Tibial nerve (tissue), 4 donors: ENCODE measurements around the gene COX14. TPM values are rescaled to one million over a fixed set of nuclear protein-coding genes. Genes with fewer than 3 reads are reported as not detected.
"Not testable (repeated sequence)": the region's sequence is repeated elsewhere in the genome, so short reads cannot be mapped to it uniquely, and the experiment has no call there.

Experiments
- DNase-seq, 2 donors: peaks; one replicate each; pipeline ENCODE4 v3.0.0-alpha.2; 2019; ENCODE audit warnings: low spot score in 2 of 2
- H3K27ac ChIP-seq, 4 donors: fragments of 200-600 bp; sonication (generic) in 3 of 4; one replicate each; pipeline ENCODE4 v1.5.1; 2017 to 2019; ENCODE audit warnings: mild to moderate bottlenecking in 1 of 4
- H3K27me3 ChIP-seq, 2 donors: fragments of 200-600 bp; sonication (generic) in 1 of 2; one replicate each; pipeline versions ENCODE4 v1.5.1 to v1.6.0; 2017 to 2019
- H3K36me3 ChIP-seq, 3 donors: fragments of 200-600 bp; sonication (generic); one replicate each; pipeline ENCODE4 v1.5.1; 2018 to 2019
- H3K4me1 ChIP-seq, 4 donors: fragments of 200-600 bp; sonication (generic) in 3 of 4; one replicate each; pipeline ENCODE4 v1.5.1; 2017 to 2019
- H3K4me3 ChIP-seq, 4 donors: fragments of 200-600 bp; sonication (generic) in 3 of 4; one replicate each; pipeline ENCODE4 v1.5.1; 2017 to 2019; ENCODE audit warnings: mild to moderate bottlenecking in 1 of 4, moderate library complexity in 1 of 4
- H3K9me3 ChIP-seq, 4 donors: fragments of 200-600 bp; sonication (generic) in 3 of 4; one replicate each; pipeline ENCODE4 v1.5.1; 2017 to 2019
- EP300 ChIP-seq, 2 donors: sonication (generic); formaldehyde crosslinking; IDR thresholded peaks; one replicate each; pipeline ENCODE4 v1.6.1; 2017; ENCODE audit warnings: antibody characterized with exemption in 2 of 2, mild to moderate bottlenecking in 1 of 2
- POLR2A ChIP-seq, 2 donors: fragments of 450-650 bp; IDR thresholded peaks; one replicate each; pipeline ENCODE4 v1.6.1; 2017; ENCODE audit warnings: antibody characterized with exemption in 2 of 2, mild to moderate bottlenecking in 2 of 2, moderate library complexity in 2 of 2
- WGBS, 2 donors: methylation state at CpG; one replicate each; pipeline ENCODE4 v1.1.5; 2018; 5-methylcytosine and 5-hydroxymethylcytosine counted together
- total RNA-seq, 4 donors: library from RNA; depleted of rRNA; stranded (reverse); fragments of >200 nt; gene quantifications; one replicate each; pipeline ENCODE4 v1.1.0, GENCODE V29; 2016
- TF ChIP-seq, protein P1 (sequence below), 5 experiments: fragments of 200-600 bp in 3 of 5; fragments of 450-650 bp in 2 of 5; sonication (generic) in 3 of 5; IDR thresholded peaks; one replicate each; pipeline ENCODE4 v1.5.1; 2016 to 2019; ENCODE audit warnings: antibody characterized with exemption in 5 of 5, mild to moderate bottlenecking in 3 of 5, moderate library complexity in 2 of 5

Gene COX14
- total RNA-seq, 4 donors from 2014 or later, result 35.8 to 91.5 (median 55.2) TPM

DNA sequence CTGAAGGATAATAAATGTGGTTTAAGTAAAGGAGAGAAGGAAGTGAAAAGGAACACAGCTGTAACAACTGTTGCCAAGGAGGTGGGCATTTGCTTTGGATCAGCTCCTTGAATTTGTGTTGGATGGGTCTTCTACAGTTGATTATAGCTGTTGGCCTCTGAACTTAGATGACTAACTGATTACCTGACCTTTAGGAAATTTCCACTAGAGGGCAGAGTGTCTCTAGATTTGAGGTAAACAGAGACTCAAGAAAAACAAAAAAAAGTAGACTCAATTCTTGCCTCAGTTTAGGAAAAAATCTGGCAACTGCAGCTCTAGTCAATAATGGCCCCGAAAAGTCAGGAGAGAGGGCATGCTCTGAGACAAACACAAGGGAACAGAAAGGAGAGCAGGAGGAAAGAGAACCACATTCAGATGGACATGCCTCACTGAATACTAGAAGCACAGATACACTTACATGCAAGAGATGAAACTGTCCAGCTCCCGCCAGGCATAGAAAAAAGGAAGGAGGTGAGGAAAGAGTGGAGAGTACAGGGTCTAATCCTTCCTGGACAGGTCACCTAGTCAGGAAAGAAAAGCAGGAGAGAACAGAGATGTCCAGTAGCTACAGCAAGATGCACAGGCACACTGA is 20.6 kb downstream of the COX14 start:
- DNase-seq, result peak in 1 of 2 donors; percentile 28
- H3K9me3 ChIP-seq, result no peaks in the 10 kb centered on the region
- peaks cover 0 to 84% (median 17%) of the 10 kb centered on the region in 3 donors for H3K36me3 ChIP-seq
- H3K4me1 ChIP-seq, result peaks cover 0 to 42% (median 2%) of the 10 kb centered on the region in 4 donors
- peak overlapping the region in 2 of 4 donors; percentile 11 to 23 for H3K27ac ChIP-seq
- H3K4me3 ChIP-seq, result no peak overlapping the region
- TF ChIP-seq EP300 (IDR thresholded peaks at IDR 0.05), result no peak
- TF ChIP-seq, protein P1, sequence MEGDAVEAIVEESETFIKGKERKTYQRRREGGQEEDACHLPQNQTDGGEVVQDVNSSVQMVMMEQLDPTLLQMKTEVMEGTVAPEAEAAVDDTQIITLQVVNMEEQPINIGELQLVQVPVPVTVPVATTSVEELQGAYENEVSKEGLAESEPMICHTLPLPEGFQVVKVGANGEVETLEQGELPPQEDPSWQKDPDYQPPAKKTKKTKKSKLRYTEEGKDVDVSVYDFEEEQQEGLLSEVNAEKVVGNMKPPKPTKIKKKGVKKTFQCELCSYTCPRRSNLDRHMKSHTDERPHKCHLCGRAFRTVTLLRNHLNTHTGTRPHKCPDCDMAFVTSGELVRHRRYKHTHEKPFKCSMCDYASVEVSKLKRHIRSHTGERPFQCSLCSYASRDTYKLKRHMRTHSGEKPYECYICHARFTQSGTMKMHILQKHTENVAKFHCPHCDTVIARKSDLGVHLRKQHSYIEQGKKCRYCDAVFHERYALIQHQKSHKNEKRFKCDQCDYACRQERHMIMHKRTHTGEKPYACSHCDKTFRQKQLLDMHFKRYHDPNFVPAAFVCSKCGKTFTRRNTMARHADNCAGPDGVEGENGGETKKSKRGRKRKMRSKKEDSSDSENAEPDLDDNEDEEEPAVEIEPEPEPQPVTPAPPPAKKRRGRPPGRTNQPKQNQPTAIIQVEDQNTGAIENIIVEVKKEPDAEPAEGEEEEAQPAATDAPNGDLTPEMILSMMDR (IDR thresholded peaks at IDR 0.05), result peak in 3 of 5 experiments; percentile 28 to 54 (median 49)
- WGBS, 2 donors, result 31 to 65% methylated on average over 2 of the region's 2 CpGs
- no peaks in the 10 kb centered on the region for H3K27me3 ChIP-seq

- DNase-seq, result no peak
- TF ChIP-seq EP300 (IDR thresholded peaks at IDR 0.05) (no peak), POLR2A (IDR thresholded peaks at IDR 0.05) (no peak)
- TF ChIP-seq, protein P1 (IDR thresholded peaks at IDR 0.05), result no peak
- WGBS, 2 donors, result 89 to 95% methylated on average over 8 of the region's 8 CpGs
Measured at GRCh38 chr12:50142993-50143392, 31.0 kb downstream of the COX14 start.

GRCh38 chr12:50145439-50145838 is 33.4 kb downstream of the COX14 start:
- Histone ChIP-seq H3K9me3 (no peaks in the 10 kb centered on the region), H3K4me1 (peaks cover 0 to 7% (median under 1%) of the 10 kb centered on the region in 4 donors), H3K4me3 (no peak overlapping the region), H3K27ac (no peak overlapping the region), H3K27me3 (no peaks in the 10 kb centered on the region), H3K36me3 (peaks cover 0 to 18% (median 0%) of the 10 kb centered on the region in 3 donors)
- DNase-seq, result no peak
- TF ChIP-seq, protein P1 (IDR thresholded peaks at IDR 0.05), result no peak
- no peak for TF ChIP-seq EP300 (IDR thresholded peaks at IDR 0.05)
- no peak for TF ChIP-seq POLR2A (IDR thresholded peaks at IDR 0.05)
- WGBS, 2 donors, result 65 to 66% methylated on average over 2 of the region's 2 CpGs

More at GRCh38 chr12:50142993-50143392, 31.0 kb downstream of the COX14 start:
- H3K4me1 ChIP-seq, result no peaks in the 10 kb centered on the region
- H3K4me3 ChIP-seq, result no peak overlapping the region
- peaks cover 0 to 34% (median 0%) of the 10 kb centered on the region in 3 donors for H3K36me3 ChIP-seq
- no peaks in the 10 kb centered on the region for H3K9me3 ChIP-seq
- H3K27ac ChIP-seq, result no peak overlapping the region
- no peaks in the 10 kb centered on the region for H3K27me3 ChIP-seq

DNA sequence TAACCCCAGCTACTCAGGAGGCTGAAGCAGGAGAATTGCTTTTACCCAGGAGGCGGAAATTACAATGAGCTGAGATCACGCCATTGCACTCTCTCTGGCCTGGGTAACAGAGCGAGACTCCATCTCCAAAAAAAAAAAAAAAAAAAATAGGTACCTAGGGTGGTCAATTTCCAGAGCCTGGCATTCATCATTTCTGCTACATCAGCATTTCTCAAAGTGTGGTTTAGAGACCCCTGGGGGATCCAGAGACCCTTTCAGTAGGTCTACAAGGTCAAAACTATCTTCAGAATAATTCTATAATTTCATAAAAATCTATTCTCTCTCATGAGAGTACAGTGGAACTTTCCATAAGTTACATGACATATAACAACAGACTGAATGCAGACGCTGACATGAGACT is 35.2 kb downstream of the COX14 start:
- Histone ChIP-seq H3K27ac (no peak overlapping the region), H3K27me3 (no peaks in the 10 kb centered on the region), H3K9me3 (no peaks in the 10 kb centered on the region), H3K4me1 (peaks cover 0 to 16% (median 2%) of the 10 kb centered on the region in 4 donors), H3K36me3 (peaks cover 0 to under 1% (median 0%) of the 10 kb centered on the region in 3 donors), H3K4me3 (no peak overlapping the region)
- DNase-seq, result no peak
- TF ChIP-seq, protein P1 (IDR thresholded peaks at IDR 0.05), result no peak
- TF ChIP-seq POLR2A (IDR thresholded peaks at IDR 0.05) (no peak), EP300 (IDR thresholded peaks at IDR 0.05) (no peak)
- 93 to 94% methylated on average over 4 of the region's 4 CpGs for WGBS, 2 donors

- H3K36me3 ChIP-seq, H3K9me3 ChIP-seq, H3K27ac ChIP-seq, H3K4me3 ChIP-seq, H3K27me3 ChIP-seq, DNase-seq: not testable (repeated sequence)
- 87 to 91% methylated on average over 6 of the region's 6 CpGs for WGBS, 2 donors
- peaks cover 0 to 16% (median 2%) of the 10 kb centered on the region in 4 donors for H3K4me1 ChIP-seq
Measured at GRCh38 chr12:50148011-50148410, 36.0 kb downstream of the COX14 start.
